GM18519 (cell line): ENCODE measurements around the gene PRR3.
"Not testable (repeated sequence)": the region's sequence is repeated elsewhere in the genome, so short reads cannot be mapped to it uniquely, and the experiment has no call there.

ENCODE experiments used
- ATAC-seq: cut with Tn5 transposase; IDR thresholded peaks from one replicate; pipeline ENCODE4 v1.9.1; 2021; ENCODE audit warnings: mild to moderate bottlenecking, moderate library complexity; ENCODE audit not compliant: unreplicated experiment, low FRiP score

PRR3 gene

DNA sequence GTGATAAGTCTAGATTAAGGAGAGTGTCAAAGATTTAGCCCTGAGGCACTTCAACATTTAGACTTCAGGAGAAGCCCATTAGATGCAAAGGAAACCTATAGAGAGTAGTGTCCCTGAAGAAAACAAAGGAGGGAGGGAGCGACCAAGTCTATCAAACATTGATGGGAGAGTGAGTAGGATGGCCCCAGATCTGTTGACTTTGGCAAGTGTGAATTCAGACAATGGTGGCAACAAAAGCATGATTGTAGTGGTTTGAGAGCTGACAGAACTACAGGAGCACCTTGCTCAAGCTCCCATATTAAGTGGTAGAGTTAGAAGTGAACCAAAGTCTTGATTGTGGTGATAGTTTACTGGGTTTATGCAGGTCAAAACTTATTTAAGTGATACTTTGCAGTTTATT lies 13.2 kb downstream of the PRR3 start:
- ATAC-seq: no peak

DNA sequence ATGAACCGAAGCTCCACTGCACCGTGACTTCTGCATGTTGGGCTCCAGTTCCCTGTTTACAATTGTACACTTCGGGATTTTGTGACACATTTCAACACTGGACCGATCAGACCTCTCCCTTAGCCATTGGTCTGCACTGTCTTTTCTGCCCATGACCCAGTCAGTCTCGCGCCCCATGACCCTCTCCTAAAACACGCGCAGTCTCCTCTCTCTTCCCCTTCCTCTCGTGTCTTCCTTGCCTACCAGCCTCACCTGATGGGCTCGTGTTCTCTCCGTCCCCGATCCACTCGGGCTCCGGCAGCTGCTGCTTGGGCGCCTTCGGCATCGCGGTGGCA lies 13.6 kb downstream of the PRR3 start:
- ATAC-seq: peak; percentile 8

DNA sequence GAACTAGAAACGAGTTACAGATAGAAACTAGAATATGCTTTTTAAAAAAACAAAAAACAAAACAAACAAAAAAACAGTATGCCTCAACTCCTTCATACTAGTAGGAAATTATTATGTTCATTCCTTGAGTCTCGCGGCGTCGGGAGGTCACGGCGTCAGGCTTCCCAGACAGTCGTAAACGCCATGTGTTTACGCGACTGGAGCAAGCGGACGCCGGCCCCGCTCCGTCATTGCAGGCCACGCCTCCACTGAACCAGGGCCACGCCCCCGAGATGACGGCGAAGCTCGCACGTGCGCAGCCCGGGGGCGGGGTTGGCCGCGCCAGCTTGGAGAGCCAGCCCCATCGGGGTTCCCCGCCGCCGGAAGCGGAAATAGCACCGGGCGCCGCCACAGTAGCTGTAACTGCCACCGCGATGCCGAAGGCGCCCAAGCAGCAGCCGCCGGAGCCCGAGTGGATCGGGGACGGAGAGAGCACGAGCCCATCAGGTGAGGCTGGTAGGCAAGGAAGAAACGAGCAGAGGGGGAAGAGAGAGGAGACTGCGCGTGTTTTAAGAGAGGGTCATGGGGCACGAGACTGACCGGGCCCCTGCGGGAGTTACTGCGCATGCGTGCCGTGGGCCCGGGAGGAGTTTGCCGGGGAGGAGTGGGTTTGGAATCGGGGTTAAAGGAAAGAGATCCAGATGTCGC lies 14.1 kb downstream of the PRR3 start, which contains the start of gene ABCF1:
Gene ABCF1 (plus strand): TSS at position 368 of the 687 bp plus-strand sequence. CDS start 46 bp downstream, at position 414.
- ATAC-seq: peak; percentile 82

DNA sequence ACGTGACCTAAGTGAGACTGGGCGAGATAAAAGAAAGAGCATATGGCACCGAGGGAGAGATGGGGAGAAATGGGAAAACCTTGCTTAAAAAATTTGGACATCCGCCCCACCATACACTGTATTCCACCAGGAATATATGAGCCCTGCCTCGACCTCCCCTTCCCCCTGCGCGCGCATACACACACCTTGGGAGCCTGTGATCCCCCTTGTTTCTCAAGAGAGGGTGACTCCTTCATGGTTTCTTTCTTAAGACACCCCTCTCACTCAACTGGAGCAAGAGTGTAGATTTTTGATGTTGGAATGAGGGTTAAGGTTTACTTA lies 14.6 kb downstream of the PRR3 start:
- ATAC-seq: no peak

DNA sequence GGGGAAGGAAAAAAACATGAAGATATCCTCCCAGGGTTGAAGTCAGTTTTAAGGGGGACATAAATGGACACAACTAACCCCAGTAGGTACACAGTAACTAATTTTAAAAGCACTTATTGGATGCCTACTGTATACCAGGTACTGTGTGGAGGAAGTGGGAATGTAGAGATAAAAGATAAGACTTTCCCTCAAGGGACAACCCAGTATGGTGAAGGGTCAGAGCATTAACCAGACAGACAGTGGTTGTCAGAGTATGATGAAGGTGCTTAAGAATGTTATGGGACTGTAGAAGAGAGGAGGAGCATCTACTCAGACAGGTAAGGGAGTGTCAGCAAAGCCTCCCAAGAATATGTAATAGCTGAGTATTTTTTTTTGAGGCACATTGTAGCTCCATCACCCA lies 15.1 kb downstream of the PRR3 start:
- no peak for ATAC-seq

DNA sequence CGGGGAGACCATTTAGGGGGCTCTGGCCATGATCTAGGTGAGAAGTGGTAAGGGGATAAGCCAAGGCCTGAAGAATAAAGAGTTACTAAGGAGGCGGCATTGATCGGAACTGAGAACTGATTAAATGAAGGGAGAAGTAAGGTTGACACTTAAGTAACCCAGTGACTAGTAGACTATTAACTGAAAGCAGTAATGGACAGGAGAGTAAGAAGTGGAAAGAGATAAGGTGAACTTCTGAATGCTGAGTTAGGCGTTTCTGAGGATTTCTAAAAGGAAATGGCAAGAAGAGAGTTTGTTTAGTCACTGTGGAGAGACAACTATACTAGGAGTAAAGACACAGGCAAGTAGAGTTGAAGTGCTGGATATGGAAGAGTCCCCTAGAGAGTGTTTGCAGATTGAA lies 16.0 kb downstream of the PRR3 start:
- ATAC-seq: no peak

DNA sequence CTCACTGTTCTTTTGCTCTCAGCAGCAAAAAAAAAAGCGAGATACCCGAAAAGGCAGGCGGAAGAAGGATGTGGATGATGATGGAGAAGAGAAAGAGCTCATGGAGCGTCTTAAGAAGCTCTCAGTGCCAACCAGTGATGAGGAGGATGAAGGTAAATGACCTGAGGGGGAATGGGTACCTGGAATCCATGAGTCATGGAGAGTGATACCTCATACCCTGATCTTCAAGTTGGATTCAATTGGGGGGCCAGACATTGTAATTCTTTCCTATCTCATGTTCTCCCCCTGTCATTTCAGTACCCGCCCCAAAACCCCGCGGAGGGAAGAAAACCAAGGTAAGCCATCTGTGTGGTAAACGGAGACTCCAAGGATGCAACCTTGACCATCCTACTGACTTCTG lies 21.0 kb downstream of the PRR3 start:
- ATAC-seq: no peak

DNA sequence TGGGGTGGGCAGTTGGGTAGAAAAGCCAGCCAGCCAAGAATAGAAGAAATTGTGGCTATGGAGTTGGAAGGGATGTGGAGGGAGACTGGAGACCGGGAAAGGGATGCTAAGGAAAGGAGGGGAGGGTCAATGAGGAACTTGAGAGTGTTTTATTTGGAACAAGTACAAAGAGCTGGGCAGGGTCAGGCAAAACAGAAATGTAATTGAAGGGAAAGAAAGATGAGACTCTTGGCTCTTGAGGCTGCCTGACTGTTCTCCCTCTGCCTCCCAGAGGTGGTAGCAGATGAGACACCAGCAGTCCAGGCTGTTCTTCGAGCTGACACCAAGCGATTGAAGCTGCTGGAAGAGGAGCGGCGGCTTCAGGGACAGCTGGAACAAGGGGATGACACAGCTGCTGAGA lies 26.8 kb downstream of the PRR3 start:
- no peak for ATAC-seq

DNA sequence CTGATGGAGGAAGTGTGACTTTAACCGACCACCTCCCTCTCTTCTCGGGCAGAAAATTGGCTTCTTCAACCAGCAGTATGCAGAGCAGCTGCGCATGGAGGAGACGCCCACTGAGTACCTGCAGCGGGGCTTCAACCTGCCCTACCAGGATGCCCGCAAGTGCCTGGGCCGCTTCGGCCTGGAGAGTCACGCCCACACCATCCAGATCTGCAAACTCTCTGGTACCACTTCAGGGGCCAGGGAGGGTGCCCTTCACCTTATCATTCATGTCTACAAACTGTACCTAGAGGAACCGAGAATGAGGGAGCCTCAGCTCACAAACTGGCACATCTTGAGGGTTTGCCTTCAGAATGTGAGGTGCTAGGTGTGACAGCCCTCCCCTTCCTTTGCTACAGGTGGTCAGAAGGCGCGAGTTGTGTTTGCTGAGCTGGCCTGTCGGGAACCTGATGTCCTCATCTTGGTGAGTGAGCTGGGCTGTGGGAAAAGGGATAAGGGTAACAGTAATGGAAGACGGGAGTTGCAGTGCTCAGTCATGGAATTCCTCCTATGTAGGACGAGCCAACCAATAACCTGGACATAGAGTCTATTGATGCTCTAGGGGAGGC lies 32.8 kb downstream of the PRR3 start:
- no peak for ATAC-seq

DNA sequence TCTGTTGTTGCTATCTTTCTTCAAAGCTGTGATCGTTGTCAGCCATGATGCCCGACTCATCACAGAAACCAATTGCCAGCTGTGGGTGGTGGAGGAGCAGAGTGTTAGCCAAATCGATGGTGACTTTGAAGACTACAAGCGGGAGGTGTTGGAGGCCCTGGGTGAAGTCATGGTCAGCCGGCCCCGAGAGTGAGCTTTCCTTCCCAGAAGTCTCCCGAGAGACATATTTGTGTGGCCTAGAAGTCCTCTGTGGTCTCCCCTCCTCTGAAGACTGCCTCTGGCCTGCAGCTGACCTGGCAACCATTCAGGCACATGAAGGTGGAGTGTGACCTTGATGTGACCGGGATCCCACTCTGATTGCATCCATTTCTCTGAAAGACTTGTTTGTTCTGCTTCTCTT lies 33.4 kb downstream of the PRR3 start:
- ATAC-seq: no peak

DNA sequence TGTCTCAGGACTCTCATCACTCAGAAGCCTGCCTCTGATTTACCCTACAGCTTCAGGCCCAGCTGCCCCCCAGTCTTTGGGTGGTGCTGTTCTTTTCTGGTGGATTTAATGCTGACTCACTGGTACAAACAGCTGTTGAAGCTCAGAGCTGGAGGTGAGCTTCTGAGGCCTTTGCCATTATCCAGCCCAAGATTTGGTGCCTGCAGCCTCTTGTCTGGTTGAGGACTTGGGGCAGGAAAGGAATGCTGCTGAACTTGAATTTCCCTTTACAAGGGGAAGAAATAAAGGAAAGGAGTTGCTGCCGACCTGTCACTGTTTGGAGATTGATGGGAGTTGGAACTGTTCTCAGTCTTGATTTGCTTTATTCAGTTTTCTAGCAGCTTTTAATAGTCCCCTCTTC lies 33.9 kb downstream of the PRR3 start:
- ATAC-seq: no peak

DNA sequence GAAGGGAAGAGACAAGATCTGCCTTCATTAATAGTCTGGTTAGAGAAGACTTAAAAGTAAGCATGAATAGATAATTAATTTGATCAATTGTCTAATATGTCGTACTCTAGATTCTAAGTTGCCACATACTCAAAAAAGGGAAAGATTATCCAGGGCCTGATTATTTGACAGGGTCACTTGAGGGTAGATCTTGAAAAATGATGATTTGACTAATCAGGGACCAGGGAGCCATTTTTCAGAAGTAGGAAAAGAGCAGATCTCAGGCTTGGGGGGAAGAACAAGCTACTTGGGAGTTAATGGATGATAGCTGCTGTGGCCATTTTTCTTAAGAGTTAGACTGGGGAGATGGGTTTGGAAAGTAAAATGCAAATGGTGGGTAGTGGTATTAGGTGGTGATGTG lies 35.2 kb downstream of the PRR3 start:
- no peak for ATAC-seq

DNA sequence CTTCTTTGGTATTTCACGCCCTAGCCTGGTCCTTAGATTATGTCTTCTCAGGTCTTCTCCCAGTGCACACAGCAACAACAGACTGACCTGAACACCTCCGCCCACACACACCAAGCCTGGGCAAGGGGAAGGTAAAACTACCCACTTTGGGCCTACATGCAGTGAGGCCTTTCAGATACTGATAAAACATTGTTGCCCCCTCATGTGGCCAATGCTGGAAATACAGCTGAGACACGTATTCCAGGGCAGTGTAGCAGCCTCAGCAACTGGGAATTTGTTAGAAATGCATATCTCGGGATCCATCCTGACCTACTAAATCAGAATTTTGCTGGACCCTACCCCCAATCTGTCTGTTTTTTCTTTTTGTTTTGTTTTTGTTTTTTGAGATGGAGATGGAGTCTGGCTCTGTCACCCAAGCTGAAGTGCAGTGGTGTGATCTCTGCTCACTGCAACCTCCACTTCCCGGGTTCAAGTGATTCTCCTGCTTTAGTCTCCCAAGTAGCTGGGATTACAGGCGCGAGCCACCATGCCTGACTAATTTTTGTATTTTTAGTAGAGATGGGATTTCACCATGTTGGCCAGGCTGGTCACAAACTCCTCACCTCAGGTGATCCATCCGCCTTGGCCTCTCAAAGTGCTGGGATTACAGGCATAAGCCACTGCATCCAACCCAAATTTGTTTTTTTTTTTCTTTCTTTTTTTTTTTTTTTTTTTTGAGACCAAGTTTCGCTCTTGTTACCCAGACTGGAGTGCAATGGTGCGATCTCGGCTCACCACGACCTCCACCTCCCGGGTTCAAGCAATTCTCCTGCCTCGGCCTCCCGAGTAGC lies 40.4 kb downstream of the PRR3 start:
- not testable (repeated sequence) for ATAC-seq

DNA sequence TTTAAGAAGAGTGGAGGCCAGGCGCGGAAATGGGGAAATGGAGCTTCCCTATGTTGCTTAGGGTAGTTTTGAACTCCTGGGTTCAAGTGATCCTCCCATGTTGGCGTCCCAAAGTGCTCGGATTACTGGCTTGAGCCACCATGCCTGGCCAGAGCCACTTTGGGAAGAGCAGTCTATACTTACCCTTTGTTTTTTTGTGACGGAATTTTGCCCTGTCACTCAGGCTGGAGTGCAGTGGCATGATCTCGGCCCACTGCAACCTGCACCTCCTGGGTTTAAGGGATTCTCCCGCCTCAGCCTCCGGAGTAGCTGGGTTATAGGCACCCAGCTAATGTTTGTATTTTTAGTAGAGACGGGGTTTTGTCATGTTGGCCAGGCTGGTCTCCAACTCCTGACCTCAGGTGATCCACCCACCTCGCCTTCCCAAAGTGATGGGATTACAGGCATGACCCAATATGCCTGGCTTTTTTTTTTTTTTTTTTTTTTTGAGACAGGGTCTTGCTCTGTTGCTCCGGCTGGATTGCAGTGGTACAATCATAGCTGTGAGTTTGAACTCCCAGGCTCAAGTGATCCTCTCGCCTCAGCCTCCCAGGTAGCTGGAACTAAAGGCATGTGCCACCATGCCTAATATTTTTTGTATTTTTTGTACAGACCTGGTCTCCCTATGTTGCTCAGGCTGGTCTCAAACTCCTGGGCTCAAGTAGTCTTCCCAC lies 42.0 kb downstream of the PRR3 start:
- ATAC-seq: no peak

DNA sequence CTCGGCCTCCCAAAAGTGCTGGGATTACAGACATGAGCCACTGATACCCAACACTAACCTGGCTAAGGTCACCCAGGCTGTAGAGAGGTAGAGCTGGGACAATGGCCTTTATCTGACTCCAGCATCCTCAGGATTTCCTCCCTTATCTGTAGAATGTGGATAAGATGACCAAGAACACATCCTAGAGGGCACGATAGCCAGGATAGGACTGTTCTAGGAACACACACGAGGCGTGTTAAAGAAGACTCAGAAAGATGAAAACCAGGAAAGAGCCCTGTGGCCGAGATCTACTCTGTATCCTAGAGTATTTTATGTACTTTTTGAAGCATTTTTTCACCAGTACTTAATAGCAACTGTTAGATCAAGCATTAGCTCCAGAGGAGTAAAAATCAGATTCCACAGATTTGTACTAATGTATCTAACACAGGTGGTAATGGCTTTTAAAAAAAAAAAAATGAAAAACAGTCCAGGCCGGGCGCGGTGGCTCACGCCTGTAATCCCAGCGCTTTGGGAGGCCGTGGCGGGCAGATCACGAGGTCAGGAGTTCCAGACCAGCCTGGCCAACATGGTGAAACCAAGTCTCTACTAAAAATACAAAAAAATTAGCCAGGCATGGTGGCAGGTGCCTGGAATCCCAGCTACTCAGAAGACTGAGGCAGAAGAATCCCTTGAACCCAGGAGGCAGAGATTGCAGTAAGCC lies 42.7 kb downstream of the PRR3 start:
- ATAC-seq: no peak

DNA sequence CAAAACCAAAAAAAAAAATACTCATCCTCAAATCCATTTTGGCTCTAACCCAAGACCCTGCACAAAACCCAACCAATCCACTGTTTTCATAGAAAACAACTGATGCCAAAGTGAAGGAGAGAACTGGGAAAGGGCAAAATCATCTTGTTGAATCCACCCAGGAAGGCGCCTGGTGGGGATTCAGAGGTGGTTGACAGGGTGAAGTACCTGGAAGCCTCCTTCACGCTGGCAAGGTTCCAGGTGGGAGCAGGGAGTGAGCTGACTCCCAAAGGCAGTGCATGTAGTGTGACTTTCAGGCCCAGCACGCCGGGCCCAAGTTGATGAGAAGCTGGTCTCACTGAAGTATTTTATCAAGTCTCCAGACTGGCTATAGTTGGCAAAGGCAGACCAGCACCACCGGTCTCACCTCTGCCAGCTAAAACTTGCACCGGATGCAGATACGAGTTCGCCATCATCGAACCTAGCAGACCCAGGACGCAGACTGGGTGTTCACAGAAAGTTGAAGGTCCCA lies 43.4 kb downstream of the PRR3 start:
- ATAC-seq: no peak

DNA sequence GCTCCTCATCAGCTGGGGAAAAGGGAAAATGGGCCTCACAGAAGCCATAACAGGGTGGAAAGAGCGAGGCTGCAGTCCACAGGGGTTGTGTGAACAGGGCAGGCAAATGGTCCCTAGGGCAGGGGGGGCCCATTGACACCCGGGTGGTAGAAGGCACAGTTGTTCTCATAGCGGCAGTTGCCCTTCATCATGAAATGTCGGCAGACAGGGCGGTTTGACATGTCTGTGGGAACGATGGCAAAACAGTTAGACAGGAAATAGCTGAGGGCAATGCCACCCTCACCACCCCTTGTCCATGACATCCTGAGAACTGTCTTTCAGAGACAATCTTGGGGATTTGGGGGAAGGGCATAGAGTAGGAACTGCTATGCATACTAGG lies 44.3 kb downstream of the PRR3 start:
- no peak for ATAC-seq

DNA sequence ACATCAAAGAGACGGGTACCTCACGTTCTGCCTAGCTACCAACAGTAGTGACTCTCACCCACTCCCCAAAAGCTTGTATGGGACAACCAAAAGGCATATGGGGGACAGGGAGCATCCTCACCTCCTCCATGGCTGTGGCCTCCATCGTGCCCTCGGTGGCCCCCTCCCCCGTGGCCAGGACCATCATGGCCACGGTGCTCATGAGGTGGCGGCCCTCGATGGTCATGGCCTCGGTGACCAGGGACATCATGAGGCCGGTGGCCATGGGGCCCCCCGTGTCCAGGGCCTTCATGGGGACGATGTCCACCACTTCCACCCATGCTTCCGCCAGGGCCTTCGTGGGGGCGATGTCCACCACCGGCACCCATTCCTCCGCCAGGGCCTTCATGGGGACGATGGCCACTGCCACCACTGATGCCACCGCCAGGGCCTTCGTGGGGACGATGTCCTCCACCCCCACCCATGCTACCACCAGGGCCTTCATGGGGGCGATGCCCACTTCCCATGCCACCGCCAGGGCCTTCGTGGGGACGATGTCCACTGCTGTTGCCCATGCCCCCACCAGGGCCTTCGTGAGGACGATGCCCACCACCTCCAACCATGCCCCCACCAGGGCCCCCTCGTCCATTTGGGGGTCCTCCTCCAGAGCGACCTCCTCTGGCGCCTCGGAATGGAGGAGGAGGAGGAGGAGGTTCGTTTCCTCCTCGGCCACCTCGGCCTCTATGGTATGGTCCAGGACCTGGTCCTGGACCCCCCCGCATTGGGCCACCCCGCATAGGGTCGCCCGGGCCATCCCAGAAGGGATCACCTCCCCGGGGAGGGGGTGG lies 44.9 kb downstream of the PRR3 start:
- ATAC-seq: no peak

DNA sequence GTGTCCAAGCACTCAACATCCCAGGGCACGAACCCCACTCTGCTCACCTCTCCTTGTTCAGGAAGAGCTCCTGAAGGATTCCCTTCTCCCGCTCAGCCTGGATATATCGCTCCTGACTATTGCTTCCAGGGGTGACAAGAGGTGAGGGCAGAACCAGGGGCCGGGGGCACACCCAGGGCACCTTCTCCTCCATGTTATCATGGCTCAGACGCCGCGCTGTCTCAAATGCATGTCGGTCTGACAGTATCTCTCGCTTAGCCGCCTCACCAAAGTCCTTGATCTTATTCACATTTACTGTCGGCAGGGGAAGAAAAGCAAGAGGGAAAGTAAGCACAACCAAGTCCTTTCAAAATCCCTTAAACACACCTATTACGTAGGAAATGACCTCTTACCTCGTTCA lies 46.9 kb downstream of the PRR3 start:
- ATAC-seq: no peak

DNA sequence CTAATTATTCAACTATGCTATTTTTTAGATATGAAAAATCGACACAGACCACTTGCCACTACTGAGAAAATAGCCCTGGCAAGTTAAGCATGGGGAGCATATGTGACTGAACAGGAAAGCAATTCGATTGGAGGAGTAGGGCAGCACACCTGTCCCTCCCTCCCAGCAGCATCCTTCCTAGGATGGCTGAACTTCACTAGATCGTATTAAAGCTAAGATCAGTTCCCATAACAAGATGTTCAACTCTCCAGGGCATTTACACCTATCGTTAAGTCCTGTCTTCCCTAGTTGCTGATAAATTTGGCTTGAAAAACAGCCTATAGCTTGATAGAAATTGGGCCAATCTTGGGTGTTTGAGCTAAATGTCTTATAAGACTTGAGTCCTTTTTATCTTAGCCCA lies 53.0 kb downstream of the PRR3 start:
- no peak for ATAC-seq
